ENCODE measurements around the gene UTP18.

- TF ChIP-seq CTCF (IDR thresholded peaks at IDR 0.05; ENCODE audit: poor library complexity) = no peak
- no peak for TF ChIP-seq EZH2 (IDR thresholded peaks at IDR 0.05; ENCODE audit: borderline replicate concordance)
- no peak for TF ChIP-seq EZH2phosphoT487 (IDR thresholded peaks at IDR 0.05; ENCODE audit: low read depth, severe bottlenecking, unreplicated experiment)
Observed at GRCh38 chr17:51305182-51305581, 44.8 kb downstream of the UTP18 start.

All from hepatocyte (in vitro differentiated cells).